Uterus (tissue), 2 donors: ENCODE measurements around the gene MBD5.

Experiments used
- CTCF ChIP-seq, 4 experiments: fragments of 200-600 bp in 2 of 4; fragments of 450-650 bp in 2 of 4; sonication (generic) in 2 of 4; IDR thresholded peaks; one replicate each; pipeline ENCODE4 v1.5.1; 2016 to 2019; ENCODE audit warnings: antibody characterized with exemption in 4 of 4, mild to moderate bottlenecking in 2 of 4, moderate library complexity in 1 of 4
- POLR2A ChIP-seq, 2 donors: fragments of 450-650 bp; IDR thresholded peaks; one replicate each; pipeline ENCODE4 v1.6.1; 2016; ENCODE audit warnings: antibody characterized with exemption in 2 of 2, mild to moderate bottlenecking in 1 of 2, moderate library complexity in 1 of 2

DNA sequence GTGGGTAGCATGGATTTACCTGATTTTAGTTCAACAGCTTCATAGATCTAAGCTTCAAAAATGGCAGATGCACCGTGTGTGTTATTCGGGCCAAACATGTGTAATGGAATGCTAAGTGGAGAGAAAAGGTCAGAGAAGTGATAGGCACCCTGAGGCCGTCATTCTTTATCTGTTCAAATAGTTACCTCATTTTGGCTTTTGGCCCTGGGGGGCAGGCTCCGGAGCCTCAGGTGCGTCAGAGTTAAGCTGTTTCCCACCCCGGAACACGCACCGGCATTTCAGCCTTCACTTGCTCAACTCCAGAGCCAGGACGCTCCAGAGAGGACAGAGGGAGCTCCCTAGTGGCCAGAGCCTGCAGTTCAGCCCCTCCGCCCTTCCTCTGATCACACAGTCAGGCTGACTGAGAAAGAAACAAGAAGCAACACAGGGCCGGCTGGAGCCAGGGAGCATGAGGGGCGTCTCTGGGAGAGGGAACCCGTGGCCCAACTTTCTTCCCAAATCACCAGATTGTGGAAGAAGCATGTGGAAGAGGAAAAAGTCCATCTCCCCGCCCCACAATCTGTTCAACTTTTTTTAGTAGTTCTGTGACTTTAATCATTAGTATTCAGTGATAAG lies 488.5 kb downstream of the MBD5 start:
- TF ChIP-seq CTCF (IDR thresholded peaks at IDR 0.05) (peak; percentile 68 to 79 (median 79)), POLR2A (IDR thresholded peaks at IDR 0.05) (no peak)
